HG03565 (cell line): ENCODE data around the gene AGBL3.

Experiments
- ATAC-seq: cut with Tn5 transposase; IDR thresholded peaks from one replicate; pipeline ENCODE4 v1.9.1; 2021; ENCODE audit warnings: mild to moderate bottlenecking, moderate library complexity; ENCODE audit not compliant: unreplicated experiment

AGBL3 gene

GRCh38 chr7:135129579-135129978 lies 143.3 kb downstream of the AGBL3 start:
- no peak for ATAC-seq

- no peak for ATAC-seq
Measured at GRCh38 chr7:135143885-135144668, 157.8 kb downstream of the AGBL3 start.

GRCh38 chr7:135147341-135147898 lies 161.1 kb downstream of the AGBL3 start:
- peak; percentile 1 for ATAC-seq

- ATAC-seq = peak; percentile 64
Measured at GRCh38 chr7:135147899-135148721, 161.8 kb downstream of the AGBL3 start, which contains the start of gene TMEM140. Gene TMEM140 (plus strand): TSS chr7:135148072. CDS start chr7:135164442, 16,370 bp downstream.

- ATAC-seq = no peak
Measured at GRCh38 chr7:135150072-135150782, 163.9 kb downstream of the AGBL3 start.

GRCh38 chr7:135151132-135151531 lies 164.8 kb downstream of the AGBL3 start:
- no peak for ATAC-seq

GRCh38 chr7:135151533-135151932 lies 165.2 kb downstream of the AGBL3 start:
- ATAC-seq = peak; percentile 29

- no peak for ATAC-seq
Measured at GRCh38 chr7:135152442-135152841, 166.1 kb downstream of the AGBL3 start.

GRCh38 chr7:135154734-135155133 lies 168.4 kb downstream of the AGBL3 start:
- no peak for ATAC-seq

GRCh38 chr7:135156290-135156689 lies 170.0 kb downstream of the AGBL3 start:
- no peak for ATAC-seq

GRCh38 chr7:135158141-135158655 lies 171.9 kb downstream of the AGBL3 start:
- ATAC-seq = no peak

GRCh38 chr7:135158874-135159273 lies 172.6 kb downstream of the AGBL3 start:
- ATAC-seq = no peak

- ATAC-seq = no peak
Measured at GRCh38 chr7:135159359-135160085, 173.2 kb downstream of the AGBL3 start.

- ATAC-seq = no peak
Measured at GRCh38 chr7:135160098-135160857, 174.0 kb downstream of the AGBL3 start.

GRCh38 chr7:135160858-135161653 lies 174.7 kb downstream of the AGBL3 start:
- ATAC-seq = no peak

GRCh38 chr7:135161669-135162068 lies 175.4 kb downstream of the AGBL3 start:
- ATAC-seq = no peak

- no peak for ATAC-seq
Measured at GRCh38 chr7:135162382-135163001, 176.2 kb downstream of the AGBL3 start.
